ENCODE data around the gene FGFBP2.

- TF ChIP-seq GATA2 (IDR thresholded peaks at IDR 0.05; ENCODE audit: low read depth, low read length), result no peak
- TF ChIP-seq GATA3 (IDR thresholded peaks at IDR 0.05; ENCODE audit: low read depth, low read length), result no peak
These were observed 32.9 kb upstream of the FGFBP2 start for GRCh38 chr4:15995826-15996225.
